Fibroblast of skin of left biceps (primary cell): ENCODE measurements around the gene SNX3.

ENCODE experiments used
- DNase-seq, 2 experiments: peaks; one replicate each; pipeline ENCODE4 v3.0.0-alpha.2; 2013; ENCODE audit warnings: low read depth in 2 of 2

Gene SNX3

GRCh38 chr6:108203189-108204112, 57.4 kb downstream of the SNX3 start:
- DNase-seq = no peak

- DNase-seq = no peak
Observed at GRCh38 chr6:108200631-108201030, 60.2 kb downstream of the SNX3 start.

- no peak for DNase-seq
Observed at GRCh38 chr6:108200186-108200585, 60.7 kb downstream of the SNX3 start.

- no peak for DNase-seq
Observed at GRCh38 chr6:108198761-108199498, 61.9 kb downstream of the SNX3 start.

- no peak for DNase-seq
Observed at GRCh38 chr6:108195209-108195608, 65.6 kb downstream of the SNX3 start.

GRCh38 chr6:108194503-108194902, 66.3 kb downstream of the SNX3 start:
- no peak for DNase-seq

GRCh38 chr6:108193835-108194234, 67.0 kb downstream of the SNX3 start:
- no peak for DNase-seq

GRCh38 chr6:108193131-108193530, 67.7 kb downstream of the SNX3 start:
- no peak for DNase-seq

- DNase-seq = no peak
Observed at GRCh38 chr6:108187519-108187918, 73.3 kb downstream of the SNX3 start.

GRCh38 chr6:108186226-108186625, 74.6 kb downstream of the SNX3 start:
- no peak for DNase-seq

- no peak for DNase-seq
Observed at GRCh38 chr6:108180776-108181175, 80.1 kb downstream of the SNX3 start.

- no peak for DNase-seq
Observed at GRCh38 chr6:108180266-108180665, 80.6 kb downstream of the SNX3 start.

GRCh38 chr6:108179741-108180140, 81.1 kb downstream of the SNX3 start:
- DNase-seq = no peak

- no peak for DNase-seq
Observed at GRCh38 chr6:108176281-108177089, 84.4 kb downstream of the SNX3 start.

- DNase-seq = no peak
Observed at GRCh38 chr6:108175592-108176279, 85.1 kb downstream of the SNX3 start.

GRCh38 chr6:108175176-108175591, 85.7 kb downstream of the SNX3 start:
- DNase-seq = no peak

GRCh38 chr6:108174371-108175175, 86.3 kb downstream of the SNX3 start:
- DNase-seq = peak in 1 of 2 experiments; percentile 2

GRCh38 chr6:108171918-108172516, 88.8 kb downstream of the SNX3 start:
- DNase-seq = no peak

- DNase-seq = no peak
Observed at GRCh38 chr6:108171291-108171917, 89.4 kb downstream of the SNX3 start.
